Activated CD4-positive, CD25-positive, alpha-beta regulatory T cell treated with anti-CD3 and anti-CD28 coated beads, Interleukin-2, amount 50 U/mL, for 72 hours (primary cell): ENCODE data around the gene OR5B21.

ENCODE experiments used
- DNase-seq: peaks from one replicate; pipeline ENCODE4 v3.0.0; 2021

The OR5B21 gene

GRCh38 chr11:58508005-58508404, at the start of gene OR5B21:
OR5B21 (minus strand) TSS chr11:58508105; CDS start chr11:58508105, 0 bp downstream.
- DNase-seq, result no peak

GRCh38 chr11:58549644-58550043, 41.7 kb upstream of the OR5B21 start:
- no peak for DNase-seq

GRCh38 chr11:58546841-58547240, 38.9 kb upstream of the OR5B21 start:
- no peak for DNase-seq

GRCh38 chr11:58531865-58532341, 24.0 kb upstream of the OR5B21 start:
- DNase-seq, result no peak

GRCh38 chr11:58530236-58530635, 22.3 kb upstream of the OR5B21 start:
- DNase-seq, result no peak

GRCh38 chr11:58527429-58527828, 19.5 kb upstream of the OR5B21 start:
- DNase-seq, result no peak

- no peak for DNase-seq
These were observed 18.8 kb upstream of the OR5B21 start for GRCh38 chr11:58526721-58527120.

GRCh38 chr11:58525037-58525614, 17.2 kb upstream of the OR5B21 start:
- no peak for DNase-seq

GRCh38 chr11:58524232-58525036, 16.5 kb upstream of the OR5B21 start:
- DNase-seq, result no peak

DNA sequence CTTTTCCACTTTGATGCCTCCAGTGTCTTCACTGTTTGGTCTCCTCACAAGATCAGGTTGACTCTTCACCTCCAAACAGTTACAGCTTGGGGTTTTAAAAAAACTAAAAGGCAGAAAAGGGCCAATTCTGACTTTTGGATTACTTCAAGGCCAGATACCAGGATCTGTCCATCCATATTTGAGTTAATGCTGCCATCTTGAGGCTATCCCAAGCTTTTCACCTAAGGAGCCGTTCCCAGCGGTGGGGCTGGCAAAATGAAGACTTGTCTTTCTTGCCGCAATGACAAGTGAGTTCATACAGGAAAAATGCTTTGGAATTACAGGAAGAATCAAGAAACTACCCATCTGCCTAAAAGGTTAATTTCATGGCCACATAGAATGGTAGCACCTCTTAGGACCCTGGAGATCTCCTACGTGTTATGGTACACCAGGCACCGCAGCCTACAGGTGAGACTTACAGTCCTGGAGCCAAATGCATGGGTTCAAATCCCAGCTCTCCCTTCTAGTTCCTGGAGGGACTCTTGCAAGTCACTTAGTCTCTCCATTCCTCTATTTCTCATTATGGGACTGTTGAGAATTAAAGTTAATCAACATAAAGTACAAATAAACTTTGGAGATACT, 6.0 kb upstream of the OR5B21 start:
- DNase-seq, result no peak

- DNase-seq, result no peak
These were observed 3.7 kb upstream of the OR5B21 start for GRCh38 chr11:58511636-58512035.

GRCh38 chr11:58509748-58510147, 1.8 kb upstream of the OR5B21 start:
- DNase-seq, result no peak

DNA sequence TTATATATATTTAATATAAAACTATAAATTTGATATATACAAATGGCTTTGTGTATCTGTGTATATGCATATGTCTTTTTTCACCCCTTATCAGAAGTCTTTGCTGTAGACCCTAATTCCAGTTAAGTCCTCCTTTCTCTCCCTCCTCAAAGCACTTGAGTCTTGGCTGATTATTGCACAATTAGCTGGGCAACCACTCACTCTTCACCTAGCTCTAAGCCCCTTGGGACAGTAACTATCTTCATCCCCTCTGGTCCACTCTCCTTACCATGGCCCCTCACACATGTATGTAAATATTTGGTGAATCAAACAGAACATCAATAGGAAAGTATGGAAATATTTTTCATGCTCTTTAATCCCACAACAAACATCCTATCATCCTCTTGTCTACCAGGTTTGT, 909 bp upstream of the OR5B21 start:
- DNase-seq, result no peak

DNA sequence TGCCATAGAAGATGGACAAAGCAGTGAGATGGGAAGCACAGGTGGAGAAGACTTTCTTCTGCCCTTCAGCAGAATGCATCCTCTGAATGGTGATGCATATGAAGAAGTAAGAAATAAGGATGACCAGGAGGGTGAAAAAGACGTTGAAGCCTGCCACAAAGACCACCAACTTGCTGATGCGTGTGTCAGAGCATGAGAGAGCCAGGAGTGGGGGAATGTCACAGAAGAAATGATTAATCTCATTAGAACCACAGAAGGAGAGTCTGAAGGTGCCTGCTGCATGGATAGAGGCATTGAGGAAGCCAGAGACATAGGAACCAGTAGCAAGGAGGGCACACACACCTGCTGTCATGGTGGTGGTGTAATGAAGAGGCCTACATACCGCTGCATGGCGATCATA, 550 bp downstream of the OR5B21 start:
- no peak for DNase-seq

GRCh38 chr11:58506935-58507334, 970 bp downstream of the OR5B21 start:
- DNase-seq, result no peak

GRCh38 chr11:58505849-58506248, 2.1 kb downstream of the OR5B21 start:
- no peak for DNase-seq

DNA sequence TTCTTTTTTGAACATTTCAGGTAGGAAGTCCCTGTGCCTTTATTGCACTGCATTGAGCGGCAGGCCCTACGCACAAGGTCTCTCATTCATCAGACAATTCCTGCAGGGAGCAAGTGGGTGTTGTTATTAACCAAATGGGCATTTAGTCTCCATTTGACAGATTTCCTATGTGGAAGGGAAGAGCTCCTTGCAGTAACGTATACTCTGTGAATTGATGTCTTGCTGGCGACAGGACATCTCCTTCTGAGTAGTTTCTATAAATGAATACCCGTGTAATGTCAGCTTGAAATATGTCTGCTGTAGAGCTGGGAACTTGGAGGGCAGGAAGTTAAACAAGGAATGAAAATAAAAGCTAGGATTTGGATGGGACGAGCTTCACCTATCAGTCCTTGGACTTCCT, 3.7 kb downstream of the OR5B21 start:
- no peak for DNase-seq

GRCh38 chr11:58503361-58503856, 4.5 kb downstream of the OR5B21 start:
- DNase-seq, result no peak

DNA sequence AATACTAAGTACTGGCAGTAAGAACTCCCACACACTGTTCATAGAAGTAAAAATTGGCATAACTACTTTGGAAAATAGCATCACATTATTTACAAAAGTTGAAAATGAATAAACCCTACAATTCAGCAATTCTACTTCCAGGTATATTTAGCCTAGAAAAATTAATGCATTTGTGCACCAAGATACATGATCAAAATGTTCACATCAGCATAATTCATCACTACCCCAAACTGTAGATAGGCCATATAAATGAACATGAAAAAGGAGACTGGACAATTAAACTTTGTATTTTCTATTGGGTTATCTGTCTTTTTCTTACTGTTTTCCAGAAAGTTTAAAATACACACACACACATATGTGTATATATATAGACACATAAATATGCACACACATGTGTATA, 5.9 kb downstream of the OR5B21 start:
- no peak for DNase-seq

DNA sequence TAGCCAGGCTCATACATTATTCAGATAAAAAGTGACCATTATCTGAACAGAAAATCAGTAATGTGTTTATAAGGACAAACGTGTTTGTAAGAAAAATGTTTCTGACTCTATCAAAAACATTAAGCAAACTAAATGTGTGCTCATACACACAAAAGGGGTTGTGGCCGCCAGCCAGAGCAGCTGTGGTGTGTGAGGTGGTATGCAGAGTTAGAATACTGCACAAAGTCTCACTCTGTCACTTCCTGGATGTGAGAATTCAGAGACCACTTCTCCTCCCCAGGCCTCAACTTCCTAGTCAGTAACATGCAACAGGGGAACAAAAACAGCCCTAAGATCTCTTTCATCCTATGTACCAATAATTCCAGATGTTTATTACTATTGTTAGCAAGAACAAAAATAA, 9.4 kb downstream of the OR5B21 start:
- DNase-seq, result no peak

GRCh38 chr11:58497951-58498350, 10.0 kb downstream of the OR5B21 start:
- DNase-seq, result no peak

DNA sequence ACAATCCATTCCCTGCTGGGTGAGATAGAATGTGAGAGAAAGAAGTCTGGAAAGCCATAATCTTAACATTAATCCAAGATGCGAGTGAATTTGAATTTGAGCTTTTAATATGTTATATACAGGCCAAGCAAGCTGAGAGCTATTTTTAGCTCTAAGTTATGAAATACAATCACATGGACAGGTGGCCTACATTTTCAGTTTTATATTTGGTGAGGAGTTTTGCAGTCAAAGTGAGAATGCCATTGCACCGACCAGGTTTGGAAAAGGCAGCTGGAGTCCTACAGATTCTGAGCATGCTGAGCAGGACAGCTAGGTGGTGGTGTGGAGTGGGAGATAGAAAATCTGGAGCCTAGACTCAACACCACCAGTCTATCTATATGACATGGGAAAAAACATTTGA, 12.0 kb downstream of the OR5B21 start:
- DNase-seq, result no peak

DNA sequence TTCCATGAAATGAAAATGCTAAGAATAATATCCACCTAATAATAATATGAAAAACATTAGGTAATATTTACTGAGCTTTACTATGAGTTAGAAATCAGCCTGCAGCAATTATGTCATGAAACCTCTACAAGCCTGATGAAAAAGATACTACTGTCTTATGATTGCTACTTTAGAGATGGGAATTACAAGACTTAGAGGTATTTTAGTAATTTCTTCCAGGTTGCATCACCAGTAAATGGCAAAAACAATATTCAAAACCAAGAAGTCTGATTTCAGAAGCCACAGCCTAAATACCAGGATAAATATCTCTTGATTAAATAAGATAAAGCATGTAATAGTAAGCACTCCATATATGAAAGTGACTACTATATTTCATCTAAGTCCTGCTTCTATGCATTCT, 13.8 kb downstream of the OR5B21 start:
- DNase-seq, result no peak

DNA sequence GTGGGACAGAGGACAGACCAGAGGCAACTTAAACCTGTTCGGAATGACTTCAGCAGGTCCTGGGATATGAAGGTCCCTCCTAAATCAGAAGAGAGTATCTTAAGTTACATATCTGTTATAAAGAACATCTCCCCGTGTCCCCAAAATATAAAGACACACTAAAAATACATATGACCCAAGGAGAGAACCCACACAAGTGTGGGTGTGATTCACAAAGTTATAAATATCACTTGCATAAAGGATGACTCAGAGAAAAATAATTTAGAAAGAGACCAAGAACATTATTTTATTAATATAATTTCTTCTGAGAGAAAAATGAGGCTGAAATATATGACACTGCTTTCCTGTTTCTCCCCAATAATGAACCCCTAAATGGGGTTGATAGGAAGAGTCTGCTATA, 14.2 kb downstream of the OR5B21 start:
- no peak for DNase-seq
